Choroid plexus epithelial cell (primary cell): Measurements from ENCODE around the gene CLEC2A.

Experiments
- DNase-seq: peaks from one replicate; pipeline ENCODE4 v3.0.0-alpha.2; 2010; ENCODE audit warnings: low read depth
- H3K4me3 ChIP-seq: 2 replicates; pipeline ENCODE4 v1.5.1; 2011; ENCODE audit warnings: low read depth, mild to moderate bottlenecking, control low read depth, low read length, moderate library complexity
- CTCF ChIP-seq: conservative IDR thresholded peaks from 2 replicates; pipeline ENCODE4 v1.5.1; 2011; ENCODE audit warnings: low read depth, mild to moderate bottlenecking, control low read depth, inconsistent platforms, low read length, moderate library complexity

Gene CLEC2A

DNA sequence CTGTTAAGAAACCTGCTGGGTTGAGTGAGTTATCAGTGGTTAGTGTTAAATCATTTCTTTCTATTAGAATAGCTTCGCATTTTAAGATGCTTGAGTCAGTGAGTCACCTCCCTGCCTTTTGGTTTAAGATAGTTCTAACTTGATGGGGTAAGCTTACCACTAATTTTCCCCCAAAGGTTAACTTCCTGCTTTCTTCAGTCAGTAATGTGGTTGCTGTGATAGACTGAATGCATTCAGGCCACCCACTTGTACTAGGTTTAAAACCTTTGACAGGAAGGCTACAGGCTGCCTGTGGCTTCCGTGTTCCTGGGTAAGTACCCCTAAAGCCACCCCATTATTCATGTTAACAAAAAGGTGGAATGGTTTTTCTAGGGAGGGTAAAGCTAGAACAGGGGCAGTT lies 25.3 kb downstream of the CLEC2A start:
- no peak for DNase-seq
- no peak for TF ChIP-seq CTCF
- H3K4me3 ChIP-seq = no peak overlapping the region

GRCh38 chr12:9902539-9903228 lies 29.5 kb downstream of the CLEC2A start:
- TF ChIP-seq CTCF = no peak
- DNase-seq = no peak
- no peak overlapping the region for H3K4me3 ChIP-seq

GRCh38 chr12:9900930-9901329 lies 31.2 kb downstream of the CLEC2A start:
- no peak for DNase-seq
- no peak for TF ChIP-seq CTCF
- H3K4me3 ChIP-seq = no peak overlapping the region

DNA sequence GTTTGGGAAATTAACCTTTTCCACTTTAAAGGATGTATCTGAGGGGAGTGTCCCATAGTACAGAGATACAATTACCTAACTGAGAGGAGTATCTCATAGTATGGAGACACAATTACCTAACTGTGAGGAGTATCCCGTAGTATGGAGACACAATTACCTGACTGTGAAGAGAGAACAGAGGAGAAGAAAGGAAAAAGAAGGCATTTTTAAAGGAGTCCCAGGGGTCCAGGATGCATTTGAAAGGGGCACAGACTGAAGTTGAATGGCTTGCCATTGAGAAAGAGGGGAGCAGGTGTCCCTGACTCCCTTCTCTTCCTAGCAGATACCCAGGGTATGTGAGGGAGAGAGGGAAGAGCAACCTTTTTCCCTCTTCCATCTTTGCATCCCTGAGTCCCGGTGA lies 33.0 kb downstream of the CLEC2A start:
- H3K4me3 ChIP-seq = no peak overlapping the region
- no peak for TF ChIP-seq CTCF
- no peak for DNase-seq

- no peak for DNase-seq
- H3K4me3 ChIP-seq = no peak overlapping the region
- no peak for TF ChIP-seq CTCF
Measured at GRCh38 chr12:9897535-9897934, 34.6 kb downstream of the CLEC2A start.

- no peak overlapping the region for H3K4me3 ChIP-seq
- TF ChIP-seq CTCF = no peak
- no peak for DNase-seq
Measured at GRCh38 chr12:9895215-9895971, 36.8 kb downstream of the CLEC2A start.
